Gastroesophageal sphincter (tissue), 3 donors: Measurements from ENCODE around the gene ODAD3.

Source experiments
- CTCF ChIP-seq, 4 experiments: fragments of 200-600 bp in 2 of 4; fragments of 450-650 bp in 2 of 4; sonication (generic) in 1 of 4; IDR thresholded peaks; one replicate each; pipeline ENCODE4 v1.5.1; 2017 to 2019; ENCODE audit warnings: antibody characterized with exemption in 4 of 4, mild to moderate bottlenecking in 2 of 4, moderate library complexity in 2 of 4
- EP300 ChIP-seq: sonication (generic); formaldehyde crosslinking; IDR thresholded peaks from one replicate; pipeline ENCODE4 v1.6.1; 2017; ENCODE audit warnings: antibody characterized with exemption, mild to moderate bottlenecking
- POLR2A ChIP-seq, 2 donors: fragments of 450-650 bp; IDR thresholded peaks; one replicate each; pipeline ENCODE4 v1.6.1; 2017; ENCODE audit warnings: antibody characterized with exemption in 2 of 2, mild to moderate bottlenecking in 2 of 2, moderate library complexity in 1 of 2

- TF ChIP-seq CTCF (IDR thresholded peaks at IDR 0.05) (no peak), EP300 (no peak), POLR2A (IDR thresholded peaks at IDR 0.05) (no peak)
Measured at GRCh38 chr19:11379857-11380350, 55.0 kb downstream of the ODAD3 start.
